Activated T-helper 2 cell treated with anti-CD3 and anti-CD28 coated beads, Interferon-gamma antibody, Interleukin-2, Interleukin-4, amounts not matched to agents 10 μg/mL and 5 μg/mL and 100 μg/mL, durations not matched to agents 14 hours and 24 hours and 36 hours (primary cell): ENCODE results near the gene CLSTN1. TPM values are rescaled to one million over a fixed set of nuclear protein-coding genes. Genes with fewer than 3 reads are reported as not detected.

ENCODE experiments used
- DNase-seq: peaks from one replicate; pipeline ENCODE4 v3.0.0; 2021; ENCODE audit warnings: low spot score
- H3K27ac Mint-ChIP-seq: one replicate; pipeline ENCODE4 v1.8.0; 2021; ENCODE audit warnings: mixed read lengths
- H3K27me3 Mint-ChIP-seq: one replicate; pipeline ENCODE4 v1.8.0; 2021; ENCODE audit warnings: low read depth, mixed read lengths
- H3K36me3 Mint-ChIP-seq: one replicate; pipeline ENCODE4 v1.8.0; 2021; ENCODE audit warnings: low read depth, mixed read lengths
- H3K4me1 Mint-ChIP-seq: one replicate; pipeline ENCODE4 v1.8.0; 2021; ENCODE audit warnings: low read depth, mixed read lengths
- H3K4me3 Mint-ChIP-seq: one replicate; pipeline ENCODE4 v1.8.0; 2021; ENCODE audit warnings: low read depth, mild to moderate bottlenecking, moderate library complexity, mixed read lengths
- H3K9me3 Mint-ChIP-seq: one replicate; pipeline ENCODE4 v1.8.0; 2021; ENCODE audit warnings: mixed read lengths
- intact Hi-C: fragments of 100-400 bp; cut with micrococcal nuclease; formaldehyde crosslinking; loops from one replicate; pipeline ENCODE4 v1.15.1; 2023
- total RNA-seq: library from RNA; stranded (reverse); gene quantifications from 2 replicates; pipeline ENCODE4 v1.2.3, GENCODE V29; 2022

The CLSTN1 gene
- total RNA-seq, 1 donor from 2014 or later, result 46.5 TPM

GRCh38 chr1:9863371-9863770 is 39.6 kb upstream of the CLSTN1 start:
- no peaks in the 10 kb centered on the region for H3K9me3 Mint-ChIP-seq
- intact Hi-C loops, result loop anchor here (10.0 kb wide), 1 partner anchor 139 kb away; no protein-coding TSS in a partner anchor
- peaks cover 12% of the 10 kb centered on the region for H3K4me1 Mint-ChIP-seq
- DNase-seq, result no peak
- no peak overlapping the region for H3K27ac Mint-ChIP-seq
- no peaks in the 10 kb centered on the region for H3K27me3 Mint-ChIP-seq
- no peaks in the 10 kb centered on the region for H3K36me3 Mint-ChIP-seq
- H3K4me3 Mint-ChIP-seq, result no peak overlapping the region

- Mint-ChIP-seq H3K27ac (no peak overlapping the region), H3K4me3 (no peak overlapping the region), H3K4me1 (peaks cover 9% of the 10 kb centered on the region), H3K36me3 (no peaks in the 10 kb centered on the region), H3K27me3 (no peaks in the 10 kb centered on the region), H3K9me3 (no peaks in the 10 kb centered on the region)
- intact Hi-C loops, result loop anchor here (10.0 kb wide), 1 partner anchor 137 kb away; no protein-coding TSS in a partner anchor
- no peak for DNase-seq
Observed at GRCh38 chr1:9861360-9861759, 37.6 kb upstream of the CLSTN1 start.

- Mint-ChIP-seq H3K4me3 (no peak overlapping the region), H3K4me1 (peaks cover 9% of the 10 kb centered on the region), H3K27ac (no peak overlapping the region), H3K36me3 (no peaks in the 10 kb centered on the region), H3K9me3 (no peaks in the 10 kb centered on the region), H3K27me3 (no peaks in the 10 kb centered on the region)
- no peak for DNase-seq
- intact Hi-C loops, result loop anchor here (10.0 kb wide), 1 partner anchor 136 kb away; no protein-coding TSS in a partner anchor
Observed at GRCh38 chr1:9860887-9861286, 37.1 kb upstream of the CLSTN1 start.

- Mint-ChIP-seq H3K4me1 (peaks cover 9% of the 10 kb centered on the region), H3K9me3 (no peaks in the 10 kb centered on the region), H3K4me3 (no peak overlapping the region), H3K36me3 (no peaks in the 10 kb centered on the region), H3K27ac (no peak overlapping the region), H3K27me3 (no peaks in the 10 kb centered on the region)
- DNase-seq, result no peak
- intact Hi-C loops, result loop anchor here (10.0 kb wide), 1 partner anchor 135 kb away; no protein-coding TSS in a partner anchor
Observed at GRCh38 chr1:9859281-9860014, 35.7 kb upstream of the CLSTN1 start.

- intact Hi-C loops, result no loop called here
- DNase-seq, result no peak
- Mint-ChIP-seq H3K4me3 (no peak overlapping the region), H3K27me3 (no peaks in the 10 kb centered on the region), H3K4me1 (peaks cover 9% of the 10 kb centered on the region), H3K9me3 (peaks cover 4% of the 10 kb centered on the region), H3K36me3 (peaks cover 6% of the 10 kb centered on the region), H3K27ac (no peak overlapping the region)
Observed at GRCh38 chr1:9858293-9859035, 34.7 kb upstream of the CLSTN1 start.

- no peak for DNase-seq
- no peak overlapping the region for H3K4me3 Mint-ChIP-seq
- H3K27me3 Mint-ChIP-seq, result peaks cover 4% of the 10 kb centered on the region
- H3K36me3 Mint-ChIP-seq, result peaks cover 7% of the 10 kb centered on the region
- H3K27ac Mint-ChIP-seq, result no peak overlapping the region
- H3K9me3 Mint-ChIP-seq, result peaks cover 5% of the 10 kb centered on the region
- intact Hi-C loops, result no loop called here
- H3K4me1 Mint-ChIP-seq, result peaks cover 11% of the 10 kb centered on the region
Observed at GRCh38 chr1:9855186-9855585, 31.4 kb upstream of the CLSTN1 start.

GRCh38 chr1:9853249-9853595 is 29.5 kb upstream of the CLSTN1 start:
- no peak overlapping the region for H3K27ac Mint-ChIP-seq
- no peak for DNase-seq
- H3K9me3 Mint-ChIP-seq, result peaks cover 5% of the 10 kb centered on the region
- H3K36me3 Mint-ChIP-seq, result peaks cover 7% of the 10 kb centered on the region
- peaks cover 5% of the 10 kb centered on the region for H3K27me3 Mint-ChIP-seq
- peaks cover 6% of the 10 kb centered on the region for H3K4me1 Mint-ChIP-seq
- no peak overlapping the region for H3K4me3 Mint-ChIP-seq
- intact Hi-C loops, result no loop called here

GRCh38 chr1:9852410-9853248 is 28.9 kb upstream of the CLSTN1 start:
- Mint-ChIP-seq H3K4me1 (peaks cover 6% of the 10 kb centered on the region), H3K27ac (no peak overlapping the region), H3K4me3 (no peak overlapping the region), H3K9me3 (peaks cover 5% of the 10 kb centered on the region), H3K27me3 (peaks cover 5% of the 10 kb centered on the region), H3K36me3 (peaks cover 7% of the 10 kb centered on the region)
- intact Hi-C loops, result no loop called here
- no peak for DNase-seq

GRCh38 chr1:9852004-9852403 is 28.2 kb upstream of the CLSTN1 start:
- no peak overlapping the region for H3K4me3 Mint-ChIP-seq
- H3K4me1 Mint-ChIP-seq, result peaks cover 6% of the 10 kb centered on the region
- intact Hi-C loops, result no loop called here
- peaks cover 7% of the 10 kb centered on the region for H3K36me3 Mint-ChIP-seq
- H3K9me3 Mint-ChIP-seq, result peaks cover 5% of the 10 kb centered on the region
- peaks cover 5% of the 10 kb centered on the region for H3K27me3 Mint-ChIP-seq
- H3K27ac Mint-ChIP-seq, result no peak overlapping the region
- no peak for DNase-seq

- peak overlapping the region; percentile 60 for H3K4me3 Mint-ChIP-seq
- peaks cover 9% of the 10 kb centered on the region for H3K4me1 Mint-ChIP-seq
- no peak overlapping the region for H3K27ac Mint-ChIP-seq
- peaks cover 7% of the 10 kb centered on the region for H3K36me3 Mint-ChIP-seq
- H3K9me3 Mint-ChIP-seq, result peaks cover 5% of the 10 kb centered on the region
- no peak for DNase-seq
- intact Hi-C loops, result no loop called here
- H3K27me3 Mint-ChIP-seq, result peaks cover 5% of the 10 kb centered on the region
Observed at GRCh38 chr1:9850442-9851162, 26.8 kb upstream of the CLSTN1 start.

GRCh38 chr1:9849691-9850441 is 26.1 kb upstream of the CLSTN1 start:
- Mint-ChIP-seq H3K27ac (no peak overlapping the region), H3K4me1 (peaks cover 9% of the 10 kb centered on the region), H3K9me3 (peaks cover 5% of the 10 kb centered on the region), H3K27me3 (peaks cover 5% of the 10 kb centered on the region), H3K36me3 (peaks cover 7% of the 10 kb centered on the region), H3K4me3 (no peak overlapping the region)
- DNase-seq, result no peak
- intact Hi-C loops, result no loop called here

GRCh38 chr1:9848022-9848421 is 24.3 kb upstream of the CLSTN1 start:
- Mint-ChIP-seq H3K4me1 (peaks cover 9% of the 10 kb centered on the region), H3K27me3 (peaks cover 5% of the 10 kb centered on the region), H3K36me3 (no peaks in the 10 kb centered on the region), H3K4me3 (no peak overlapping the region), H3K27ac (no peak overlapping the region), H3K9me3 (no peaks in the 10 kb centered on the region)
- intact Hi-C loops, result no loop called here
- DNase-seq, result no peak
